ENCODE measurements around the gene ZNF165.

Gene ZNF165

DNA sequence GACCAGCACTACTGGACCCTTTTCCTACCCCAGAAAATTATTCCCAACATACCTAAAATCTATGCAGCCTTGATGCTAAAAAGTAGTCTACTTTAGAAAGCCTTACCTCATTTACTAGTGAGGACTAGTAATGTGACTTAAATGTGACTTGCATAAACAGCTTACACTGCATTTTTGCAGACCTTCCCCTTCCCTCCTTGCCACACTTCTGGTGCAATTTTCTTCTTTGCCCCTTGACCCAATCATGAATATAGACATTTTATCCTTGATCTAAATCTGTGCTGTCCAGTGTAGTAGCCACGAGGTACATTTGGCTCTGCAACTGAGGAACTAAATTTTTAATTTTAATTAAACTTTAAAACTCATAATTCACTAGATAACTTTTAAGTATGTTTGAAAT lies 54.3 kb downstream of the ZNF165 start:
- Histone ChIP-seq H3K36me3 (ENCODE audit: low read length) (peaks cover 6% of the 10 kb centered on the region; the same call in 1 of the 2 replicates), H3K9me2 (replicated peaks; ENCODE audit: insufficient read depth, low read length) (no peaks in the 10 kb centered on the region), H3K4me3 (ENCODE audit: insufficient read depth, low read length, poor library complexity, severe bottlenecking) (no peak overlapping the region), H3K27me3 (ENCODE audit: low read length) (no peaks in the 10 kb centered on the region), H3K9ac (ENCODE audit: low read length) (no peak overlapping the region), H3F3A (ENCODE audit: insufficient read depth) (peaks cover 68% of the 10 kb centered on the region), H4K20me1 (ENCODE audit: low read depth, low read length) (no peaks in the 10 kb centered on the region), H3K79me2 (ENCODE audit: insufficient read depth, low read length) (peaks cover 76% of the 10 kb centered on the region), H3K27ac (ENCODE audit: low read depth, low read length) (peak overlapping the region; percentile 34; the same call in 1 of the 2 replicates), H3K9me3 (ENCODE audit: insufficient read depth, low read length) (no peaks in the 10 kb centered on the region), H3K4me2 (ENCODE audit: low read depth, low read length, poor library complexity, severe bottlenecking) (peak overlapping the region; percentile 93), H2AFZ (ENCODE audit: low read depth, low read length, severe bottlenecking) (no peak overlapping the region)
- TF ChIP-seq, protein P1, sequence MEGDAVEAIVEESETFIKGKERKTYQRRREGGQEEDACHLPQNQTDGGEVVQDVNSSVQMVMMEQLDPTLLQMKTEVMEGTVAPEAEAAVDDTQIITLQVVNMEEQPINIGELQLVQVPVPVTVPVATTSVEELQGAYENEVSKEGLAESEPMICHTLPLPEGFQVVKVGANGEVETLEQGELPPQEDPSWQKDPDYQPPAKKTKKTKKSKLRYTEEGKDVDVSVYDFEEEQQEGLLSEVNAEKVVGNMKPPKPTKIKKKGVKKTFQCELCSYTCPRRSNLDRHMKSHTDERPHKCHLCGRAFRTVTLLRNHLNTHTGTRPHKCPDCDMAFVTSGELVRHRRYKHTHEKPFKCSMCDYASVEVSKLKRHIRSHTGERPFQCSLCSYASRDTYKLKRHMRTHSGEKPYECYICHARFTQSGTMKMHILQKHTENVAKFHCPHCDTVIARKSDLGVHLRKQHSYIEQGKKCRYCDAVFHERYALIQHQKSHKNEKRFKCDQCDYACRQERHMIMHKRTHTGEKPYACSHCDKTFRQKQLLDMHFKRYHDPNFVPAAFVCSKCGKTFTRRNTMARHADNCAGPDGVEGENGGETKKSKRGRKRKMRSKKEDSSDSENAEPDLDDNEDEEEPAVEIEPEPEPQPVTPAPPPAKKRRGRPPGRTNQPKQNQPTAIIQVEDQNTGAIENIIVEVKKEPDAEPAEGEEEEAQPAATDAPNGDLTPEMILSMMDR (IDR thresholded peaks at IDR 0.05; ENCODE audit: insufficient read depth, low read length, poor library complexity, severe bottlenecking), result no peak
- TF ChIP-seq EZH2phosphoT487 (conservative IDR thresholded peaks at IDR 0.05; ENCODE audit: low read length), result no peak

DNA sequence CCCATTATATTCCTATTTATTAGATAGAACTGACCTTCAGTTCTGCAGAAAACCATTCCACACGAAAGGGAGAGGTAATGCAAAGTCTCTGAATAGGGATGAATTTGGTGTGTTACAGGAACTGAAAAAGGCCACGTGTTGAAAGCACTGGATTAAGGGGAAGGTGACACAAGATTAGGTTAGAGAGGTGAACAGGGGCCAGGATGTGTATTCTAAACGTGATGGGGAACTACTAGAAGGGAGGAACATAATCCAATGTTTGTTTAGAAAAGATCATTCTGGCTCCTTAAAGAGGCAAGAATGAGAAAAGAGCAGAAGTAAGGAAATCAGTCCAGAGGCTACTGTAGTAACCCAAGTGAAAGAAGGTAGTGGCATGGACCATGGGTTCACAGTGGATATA lies 55.0 kb downstream of the ZNF165 start:
- Histone ChIP-seq H3K4me3 (ENCODE audit: insufficient read depth, low read length, poor library complexity, severe bottlenecking) (peak overlapping the region; percentile 87), H4K20me1 (ENCODE audit: low read depth, low read length) (no peaks in the 10 kb centered on the region), H3K79me2 (ENCODE audit: insufficient read depth, low read length) (peaks cover 69% of the 10 kb centered on the region), H3K9me2 (replicated peaks; ENCODE audit: insufficient read depth, low read length) (no peaks in the 10 kb centered on the region), H2AFZ (ENCODE audit: low read depth, low read length, severe bottlenecking) (no peak overlapping the region), H3K27me3 (ENCODE audit: low read length) (no peaks in the 10 kb centered on the region), H3K9ac (ENCODE audit: low read length) (peak overlapping the region; percentile 93), H3K9me3 (ENCODE audit: insufficient read depth, low read length) (no peaks in the 10 kb centered on the region), H3K27ac (ENCODE audit: low read depth, low read length) (peak overlapping the region; percentile 85), H3K36me3 (ENCODE audit: low read length) (no peaks in the 10 kb centered on the region; the same call in 1 of the 2 replicates), H3K4me2 (ENCODE audit: low read depth, low read length, poor library complexity, severe bottlenecking) (peak overlapping the region; percentile 93), H3F3A (ENCODE audit: insufficient read depth) (peaks cover 66% of the 10 kb centered on the region)
- no peak for TF ChIP-seq EZH2phosphoT487 (conservative IDR thresholded peaks at IDR 0.05; ENCODE audit: low read length)
- TF ChIP-seq, protein P1 (IDR thresholded peaks at IDR 0.05; ENCODE audit: insufficient read depth, low read length, poor library complexity, severe bottlenecking), result no peak

DNA sequence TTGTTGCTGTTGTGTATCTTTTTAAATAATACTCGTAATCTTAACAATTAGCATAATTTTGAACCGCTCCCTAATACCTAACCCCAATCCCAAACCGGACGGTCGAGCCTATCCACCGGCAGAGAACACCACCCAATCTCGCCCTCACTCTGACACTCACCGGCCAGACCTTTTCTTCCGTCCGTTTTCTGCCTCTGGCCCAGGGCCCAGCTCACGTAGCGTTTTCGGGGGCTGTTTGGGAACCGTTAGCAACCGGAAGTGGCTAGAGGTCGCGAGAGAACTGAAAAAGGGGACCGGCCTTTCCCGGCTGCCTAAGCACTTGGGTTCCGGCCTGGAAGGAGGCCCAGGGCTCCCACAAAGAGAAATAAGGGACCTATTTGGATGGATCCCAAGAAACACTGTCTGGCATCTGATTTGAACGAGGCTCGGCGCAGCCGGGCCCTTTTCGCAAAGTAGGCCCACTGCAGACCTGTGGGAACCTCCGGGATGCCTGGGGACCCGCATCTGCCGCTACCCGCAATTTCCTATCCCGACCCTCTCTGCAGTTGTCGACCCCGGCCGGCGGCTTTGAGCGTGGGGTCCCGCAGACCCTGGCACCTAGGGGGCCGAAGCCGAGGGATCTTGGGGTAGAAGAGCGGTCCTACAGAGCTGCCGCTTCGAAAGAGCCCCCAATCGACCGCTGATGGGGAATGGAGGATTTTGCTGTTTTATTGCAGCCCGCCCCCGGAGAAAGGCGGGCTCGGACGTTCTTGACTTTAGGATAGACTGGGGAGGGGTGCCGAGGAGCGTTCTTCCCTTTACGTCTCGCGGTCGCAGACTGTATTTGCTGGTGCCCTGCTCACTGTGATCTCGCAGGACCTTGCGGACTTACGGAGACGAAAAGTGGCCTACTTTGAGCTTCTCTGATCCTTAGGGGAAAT lies 56.5 kb downstream of the ZNF165 start:
- no peaks in the 10 kb centered on the region for H3K9me2 ChIP-seq (replicated peaks; ENCODE audit: insufficient read depth, low read length)
- H3K36me3 ChIP-seq (ENCODE audit: low read length), result no peaks in the 10 kb centered on the region; the same call in 1 of the 2 replicates
- peak overlapping the region; percentile 96 for H2AFZ ChIP-seq (ENCODE audit: low read depth, low read length, severe bottlenecking)
- H3K27me3 ChIP-seq (ENCODE audit: low read length), result no peaks in the 10 kb centered on the region
- peak overlapping the region; percentile 93 for H3K4me2 ChIP-seq (ENCODE audit: low read depth, low read length, poor library complexity, severe bottlenecking)
- H3F3A ChIP-seq (ENCODE audit: insufficient read depth), result peaks cover 75% of the 10 kb centered on the region
- no peaks in the 10 kb centered on the region for H3K9me3 ChIP-seq (ENCODE audit: insufficient read depth, low read length)
- no peaks in the 10 kb centered on the region for H4K20me1 ChIP-seq (ENCODE audit: low read depth, low read length)
- H3K27ac ChIP-seq (ENCODE audit: low read depth, low read length), result peak overlapping the region; percentile 85
- H3K4me3 ChIP-seq (ENCODE audit: insufficient read depth, low read length, poor library complexity, severe bottlenecking), result peak overlapping the region; percentile 87
- peak overlapping the region; percentile 93 for H3K9ac ChIP-seq (ENCODE audit: low read length)
- no peak for TF ChIP-seq EZH2phosphoT487 (conservative IDR thresholded peaks at IDR 0.05; ENCODE audit: low read length)
- TF ChIP-seq, protein P1 (IDR thresholded peaks at IDR 0.05; ENCODE audit: insufficient read depth, low read length, poor library complexity, severe bottlenecking), result no peak
- peaks cover 55% of the 10 kb centered on the region for H3K79me2 ChIP-seq (ENCODE audit: insufficient read depth, low read length)

All from SU-DHL-6 (cell line).